ENCODE measurements around the gene MCC.

Gene MCC

DNA sequence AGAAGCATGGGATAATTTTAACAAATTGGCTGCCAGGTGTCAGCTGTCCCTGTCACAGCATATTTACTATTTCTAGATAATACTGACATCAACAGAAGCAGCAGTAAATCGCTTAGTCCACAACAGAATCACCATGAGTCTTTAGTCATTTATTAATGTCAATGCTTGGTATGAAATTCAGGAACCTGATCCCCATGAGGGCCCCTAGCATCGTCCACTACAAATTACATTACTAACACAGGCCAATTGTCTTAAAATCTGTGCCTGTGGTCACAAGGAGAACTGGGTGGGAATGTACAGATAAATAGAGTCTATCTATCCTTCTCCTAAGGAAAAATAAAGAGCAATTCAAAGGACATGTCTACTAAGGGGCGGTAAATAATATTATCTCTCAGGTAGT is 129.6 kb downstream of the MCC start:
- no peak for DNase-seq

DNA sequence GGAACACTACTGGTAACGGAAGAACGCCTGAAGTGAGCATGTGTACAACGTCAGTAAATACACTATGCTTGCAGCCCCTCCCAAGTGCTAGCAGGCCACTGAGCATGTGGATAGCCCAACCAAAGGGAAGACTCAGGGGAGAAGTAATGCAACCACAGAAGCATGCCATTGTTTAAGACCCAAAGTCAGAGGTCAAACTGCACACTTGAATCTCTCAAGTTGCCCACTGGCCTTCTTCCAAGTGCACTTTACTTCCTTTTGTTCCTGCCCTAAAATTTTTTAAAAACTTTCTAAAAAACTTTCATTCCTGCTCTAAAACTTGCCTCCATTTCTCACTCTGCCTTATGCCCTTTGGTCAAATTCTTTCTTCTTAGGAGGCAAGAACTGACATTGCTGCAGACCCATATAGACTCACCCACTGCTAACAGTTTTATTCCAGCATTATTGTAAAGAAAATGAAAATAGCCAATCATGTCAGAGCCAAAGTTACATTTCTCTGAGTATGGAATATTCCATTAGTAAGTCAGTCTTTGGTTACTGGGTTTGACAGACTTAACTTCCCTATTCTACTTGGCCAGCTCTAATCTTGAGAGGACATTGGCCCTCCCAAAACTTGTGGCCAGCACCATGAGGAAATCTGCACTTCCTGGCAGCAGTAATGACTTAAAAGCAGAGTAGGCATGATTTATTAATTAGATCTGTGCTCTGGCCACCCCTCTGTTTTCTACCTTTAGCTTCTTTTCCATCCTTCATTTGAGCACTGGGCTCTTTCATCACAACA is 130.4 kb downstream of the MCC start:
- no peak for DNase-seq

DNA sequence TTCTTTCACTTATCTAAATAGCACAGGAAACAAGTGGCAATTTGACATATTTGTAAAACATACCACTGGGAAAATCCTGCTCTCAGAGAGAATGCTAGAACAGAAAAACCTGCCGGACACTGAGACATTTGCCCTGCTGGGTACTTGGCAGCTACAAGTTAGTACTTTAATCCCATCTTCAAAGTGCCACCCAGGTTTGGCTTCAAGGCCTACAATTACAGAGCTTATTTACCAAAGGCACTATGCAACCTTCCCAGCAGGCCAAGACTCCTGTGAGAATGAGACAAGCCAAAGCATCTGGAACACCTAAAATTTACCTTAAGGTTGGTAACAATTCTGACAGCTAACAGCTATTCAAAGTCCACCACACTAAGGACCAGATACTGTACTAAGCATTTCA is 131.8 kb downstream of the MCC start:
- no peak for DNase-seq

DNA sequence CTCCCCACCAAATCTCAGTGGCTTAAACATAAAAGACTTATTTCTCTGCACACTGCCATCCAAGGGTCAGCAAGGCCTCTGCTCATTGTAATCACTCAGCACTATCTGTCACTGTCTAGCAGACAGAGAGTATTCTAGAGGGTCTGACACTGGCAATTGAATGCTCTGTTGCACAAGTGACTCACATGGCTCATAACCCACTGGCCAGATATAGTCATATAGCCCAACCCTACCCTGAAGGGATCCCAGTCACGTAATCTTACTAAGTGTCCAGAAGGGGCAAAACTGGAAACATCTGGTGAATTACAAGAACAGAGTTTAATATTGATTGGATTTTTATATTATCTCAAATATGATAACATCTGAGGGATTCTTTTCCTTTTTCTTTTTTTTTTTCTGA is 134.2 kb downstream of the MCC start:
- DNase-seq = no peak

DNA sequence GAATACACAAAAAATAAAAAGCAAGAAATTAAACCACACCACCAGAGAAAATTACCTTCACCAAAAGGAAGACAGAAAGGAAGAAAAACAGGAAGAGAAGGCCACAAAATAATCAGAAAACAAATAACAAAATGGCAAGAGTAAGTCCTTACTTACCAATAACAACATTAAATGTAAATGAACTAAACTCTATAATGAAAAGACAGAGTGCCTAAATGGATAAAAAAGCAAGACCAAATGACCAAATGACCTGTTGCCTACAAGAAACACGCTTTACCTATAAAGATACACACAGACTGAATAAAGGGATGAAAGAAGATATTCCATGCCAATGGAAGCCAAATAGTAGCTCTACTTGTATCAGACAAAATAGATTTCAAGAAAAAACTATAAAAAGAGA is 140.7 kb downstream of the MCC start:
- no peak for DNase-seq

DNA sequence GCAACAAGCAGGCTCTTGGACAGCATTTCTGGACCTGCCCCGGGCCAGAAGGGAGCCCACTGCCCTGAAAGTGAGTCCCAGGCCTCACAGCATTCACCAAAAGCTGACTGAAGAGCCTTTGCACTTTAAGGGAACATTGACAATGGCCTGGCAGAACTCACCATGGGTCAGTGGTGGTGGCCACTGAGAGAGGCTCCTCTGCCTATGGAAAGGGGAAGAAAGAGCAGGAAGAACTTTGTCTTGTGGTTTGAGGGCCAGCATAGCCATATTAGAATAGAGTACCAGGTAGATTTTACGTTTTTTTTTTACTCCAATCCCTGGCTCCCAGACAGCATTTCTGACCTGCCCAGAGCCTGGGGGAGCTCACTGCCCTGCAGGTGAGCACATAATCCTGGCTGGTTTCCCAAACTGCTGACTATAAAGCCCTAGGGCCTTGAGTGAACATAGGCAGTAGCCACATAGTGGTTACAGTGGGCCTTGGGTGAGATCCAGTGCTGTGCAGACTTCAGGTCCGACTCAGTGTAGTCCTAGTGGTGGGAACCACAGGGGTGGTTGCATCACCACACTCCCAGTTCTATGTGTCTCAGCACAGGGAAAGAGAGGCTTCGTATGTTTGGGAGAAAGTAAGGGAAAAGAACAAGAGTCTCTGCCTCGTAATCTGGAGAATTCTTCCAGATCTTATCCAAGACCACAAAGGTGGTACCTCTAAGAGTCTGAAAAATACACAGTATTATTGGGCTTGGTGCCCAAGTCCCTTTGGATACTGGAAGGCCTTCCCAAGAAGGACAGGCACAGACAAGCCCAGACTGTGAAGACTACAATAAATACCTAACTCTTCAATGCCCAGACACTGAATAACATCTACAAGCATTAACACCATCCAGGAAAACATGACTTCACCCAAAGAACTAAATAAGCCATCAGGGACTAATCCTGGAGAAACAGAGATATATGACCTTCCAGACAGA is 143.0 kb downstream of the MCC start:
- no peak for DNase-seq

DNA sequence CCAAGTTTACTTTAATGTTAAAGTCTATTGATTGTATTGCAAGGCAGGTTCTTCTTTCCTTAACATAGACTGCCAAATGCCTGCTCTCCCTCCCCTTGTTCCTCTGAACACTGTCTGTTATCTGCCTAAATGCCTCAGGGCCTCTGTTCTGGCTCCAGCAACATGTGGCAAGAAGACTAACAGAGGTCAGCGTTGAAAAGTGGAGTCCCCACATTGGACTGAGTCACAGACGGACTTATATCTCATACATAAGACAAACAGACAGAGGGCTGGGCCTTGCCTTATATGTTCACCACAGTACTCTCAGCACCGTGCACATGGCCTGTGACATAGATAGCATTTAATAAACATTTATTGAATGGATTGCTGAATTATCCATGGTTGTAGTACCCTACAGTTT is 144.9 kb downstream of the MCC start:
- no peak for DNase-seq

DNA sequence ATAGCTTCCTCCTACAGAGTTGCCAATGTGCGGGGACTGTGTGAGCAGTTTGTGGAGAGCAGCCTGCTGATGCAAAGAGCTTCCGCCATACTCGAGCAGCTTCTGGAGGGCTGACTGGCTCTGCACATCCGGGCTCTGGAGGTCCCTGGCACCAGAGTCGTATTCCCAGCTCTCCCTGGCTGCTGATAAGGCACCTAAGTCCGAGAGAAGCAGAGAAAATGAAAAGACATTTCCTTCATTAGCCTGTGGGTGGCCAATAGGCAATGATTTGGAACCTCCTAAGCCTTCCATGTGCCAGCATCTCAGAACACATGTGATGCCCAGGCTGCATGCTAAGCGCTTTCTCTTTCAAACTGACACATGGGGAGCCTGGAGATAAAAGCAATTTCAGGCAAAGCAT is 147.7 kb downstream of the MCC start:
- no peak for DNase-seq

DNA sequence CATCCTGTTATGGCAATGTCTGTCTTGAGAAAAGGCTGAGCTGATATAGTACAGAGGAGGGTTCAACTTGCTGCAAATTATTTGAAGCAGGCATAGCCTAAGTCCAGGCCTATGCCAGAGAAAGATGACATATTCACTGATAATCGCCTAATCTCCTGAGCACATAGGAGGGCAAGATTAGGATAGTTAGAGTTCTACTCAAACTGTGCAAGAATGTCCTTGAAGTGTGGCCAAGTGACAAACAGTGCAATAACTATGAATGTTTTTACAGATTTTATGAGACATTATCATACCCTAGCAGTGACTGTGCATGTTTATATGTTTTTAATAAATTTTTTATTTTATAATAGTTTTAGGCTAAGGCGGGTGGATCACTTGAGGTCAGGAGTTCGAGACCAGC is 149.6 kb downstream of the MCC start:
- DNase-seq = no peak

DNA sequence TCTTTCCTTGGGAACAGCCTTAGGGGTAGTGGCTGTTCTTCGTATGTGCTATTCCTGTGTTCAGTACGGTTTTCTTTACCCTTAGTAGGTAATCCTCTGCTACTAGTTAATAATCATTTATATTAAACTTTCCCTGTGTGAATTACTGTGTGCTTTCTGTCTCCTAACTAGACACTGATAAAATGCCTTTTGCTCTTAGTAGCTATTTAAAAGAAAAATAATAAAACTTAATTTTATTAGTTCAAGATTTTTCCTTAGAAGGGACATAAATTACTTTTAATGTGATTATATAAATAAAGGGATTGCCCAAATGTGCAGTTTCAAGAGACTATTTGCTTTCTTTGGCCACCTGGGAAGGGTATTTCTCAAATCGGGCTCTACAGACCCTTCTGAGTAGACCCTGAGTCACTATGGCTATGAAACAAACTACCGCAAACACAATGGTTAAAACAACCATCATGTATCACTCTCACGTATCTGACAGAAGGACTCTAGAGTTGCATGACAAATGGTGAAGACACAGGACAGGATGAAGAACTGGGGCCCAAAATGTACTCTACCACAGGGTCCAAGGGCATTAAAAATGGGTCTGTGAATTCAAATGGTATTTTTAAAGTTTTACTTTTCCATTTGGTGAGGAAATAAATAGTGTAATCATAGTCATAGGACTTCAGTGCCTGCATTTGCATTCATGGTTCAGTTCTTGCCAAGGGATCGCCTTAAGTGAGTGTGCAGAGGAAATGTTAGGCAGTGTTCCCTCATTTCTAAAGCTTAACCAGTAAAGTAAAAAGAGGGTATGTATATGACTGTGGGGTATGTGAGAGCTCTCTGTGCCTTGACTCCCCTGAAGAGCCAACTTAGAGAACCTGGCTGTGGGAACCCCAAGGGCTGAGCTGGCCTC is 150.5 kb downstream of the MCC start:
- no peak for DNase-seq

DNA sequence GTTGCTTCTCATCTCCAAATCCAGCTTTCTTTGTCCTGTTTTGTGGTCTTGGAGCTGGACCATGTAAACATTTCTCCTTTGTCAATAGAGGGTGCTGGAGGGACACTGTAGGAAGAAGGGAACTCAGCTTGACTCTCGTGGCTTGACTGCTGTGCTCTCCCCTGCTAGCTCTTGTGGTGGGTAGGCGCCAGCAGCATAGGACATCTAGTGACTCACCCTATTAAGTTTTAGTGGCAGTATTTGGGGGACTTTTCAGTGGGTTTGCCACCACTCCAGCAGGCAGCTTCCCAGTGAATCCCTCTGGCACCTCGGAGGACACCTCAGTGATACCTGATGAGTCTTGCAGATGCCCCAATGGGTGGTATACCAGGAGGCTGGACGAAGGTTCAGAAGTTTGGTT is 151.3 kb downstream of the MCC start:
- no peak for DNase-seq

DNA sequence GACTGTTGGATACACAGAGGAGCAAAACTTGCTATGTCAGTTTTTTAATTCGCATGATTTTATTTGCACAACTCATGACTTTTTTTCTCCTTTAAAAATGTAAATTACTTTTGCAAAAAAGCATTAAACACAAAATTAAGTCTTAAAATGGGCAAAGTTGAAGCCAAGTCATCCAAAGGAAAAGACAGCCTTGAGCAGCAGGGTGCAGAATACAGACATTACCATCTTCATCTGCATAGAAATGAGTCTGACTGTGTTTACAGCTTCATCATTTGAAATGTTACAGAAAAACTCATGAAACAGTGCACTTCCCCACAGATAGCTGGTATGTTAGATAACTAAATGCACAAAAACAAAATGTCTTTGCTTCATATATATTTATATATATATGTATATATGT is 154.8 kb downstream of the MCC start:
- DNase-seq = no peak

DNA sequence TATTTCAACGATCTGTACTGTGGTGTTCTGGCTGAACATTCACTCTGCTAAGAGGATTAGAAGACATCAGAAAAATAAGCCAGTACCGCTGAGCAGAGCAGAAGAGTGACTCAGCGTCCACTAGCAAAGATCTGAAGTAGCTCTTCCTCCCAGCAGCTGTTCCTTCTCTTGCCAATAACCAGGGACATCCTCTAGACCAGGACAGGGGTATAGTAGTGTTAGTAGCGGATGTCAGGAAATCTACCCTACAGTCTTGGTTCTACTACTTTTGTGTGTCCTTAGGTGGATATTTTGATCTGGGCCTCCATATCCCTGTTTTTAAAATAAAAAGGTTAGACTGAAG is 157.1 kb downstream of the MCC start:
- DNase-seq = no peak

DNA sequence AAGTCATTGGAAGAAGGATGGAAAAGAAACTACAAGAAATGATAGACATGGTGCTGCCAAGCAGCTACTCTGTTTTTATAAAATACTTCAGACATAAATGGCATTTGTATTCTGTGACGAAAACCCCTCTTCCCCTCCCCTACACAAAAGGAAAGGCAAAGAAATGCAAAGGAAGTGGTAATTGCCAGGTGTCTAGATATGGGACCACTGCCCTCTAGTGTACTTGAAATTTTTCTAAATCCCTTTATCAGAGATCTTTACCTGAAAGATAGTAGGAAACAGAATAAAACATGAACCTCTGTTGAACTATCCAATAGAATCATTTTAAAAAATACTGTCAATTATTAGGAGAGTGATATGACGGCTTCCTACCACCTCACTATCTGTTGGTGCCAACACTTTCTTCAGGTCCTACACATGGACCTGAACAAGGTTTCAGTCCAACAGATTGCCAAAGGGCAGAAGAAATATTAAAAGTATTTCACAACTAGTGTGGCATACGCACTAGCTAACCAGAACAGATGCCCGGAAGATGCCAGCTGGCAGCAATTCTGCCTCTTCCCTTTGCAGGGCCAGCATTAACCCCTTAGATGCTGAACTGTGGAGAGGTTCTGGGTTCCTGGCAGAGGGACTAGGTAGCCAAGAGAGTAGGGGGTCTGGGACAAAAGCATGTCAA is 157.6 kb downstream of the MCC start:
- no peak for DNase-seq

DNA sequence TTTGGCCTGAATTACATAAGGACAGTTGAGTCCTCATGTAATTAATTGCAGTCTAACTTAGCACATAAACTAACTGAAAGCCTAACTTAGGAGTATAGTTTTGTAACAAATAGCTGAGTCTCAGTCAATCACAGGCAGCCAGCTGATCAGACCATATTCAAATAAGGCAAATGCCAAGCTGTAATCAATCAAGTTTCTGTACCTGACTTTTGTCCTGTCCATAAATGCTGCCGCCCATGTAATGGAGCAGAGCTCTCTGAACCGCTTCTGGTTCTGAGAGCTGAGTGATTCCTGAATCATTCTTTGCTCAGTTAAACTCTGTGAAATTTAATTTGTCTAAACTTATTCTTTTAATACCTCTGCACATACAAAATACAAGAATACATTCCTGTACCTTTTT is 158.3 kb downstream of the MCC start:
- DNase-seq = no peak

DNA sequence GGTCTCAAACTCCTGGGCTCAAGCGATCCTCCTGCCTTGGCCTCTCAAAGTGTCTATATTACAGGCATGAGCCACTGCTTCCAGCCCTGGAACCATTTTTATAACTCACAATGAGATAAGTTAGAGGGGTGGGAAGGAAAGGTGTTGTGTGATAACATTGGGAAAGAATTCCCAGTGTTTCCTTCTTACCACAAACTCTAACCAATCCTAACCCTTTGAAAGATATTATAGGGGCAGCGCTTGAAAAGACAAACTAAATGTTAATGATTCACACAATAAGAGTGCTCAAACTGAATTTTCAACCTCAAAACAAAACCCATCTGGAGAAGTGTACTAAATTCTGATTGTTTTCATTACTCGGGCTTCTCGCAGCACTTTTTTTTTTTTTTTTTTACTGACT is 163.2 kb downstream of the MCC start:
- DNase-seq = no peak

DNA sequence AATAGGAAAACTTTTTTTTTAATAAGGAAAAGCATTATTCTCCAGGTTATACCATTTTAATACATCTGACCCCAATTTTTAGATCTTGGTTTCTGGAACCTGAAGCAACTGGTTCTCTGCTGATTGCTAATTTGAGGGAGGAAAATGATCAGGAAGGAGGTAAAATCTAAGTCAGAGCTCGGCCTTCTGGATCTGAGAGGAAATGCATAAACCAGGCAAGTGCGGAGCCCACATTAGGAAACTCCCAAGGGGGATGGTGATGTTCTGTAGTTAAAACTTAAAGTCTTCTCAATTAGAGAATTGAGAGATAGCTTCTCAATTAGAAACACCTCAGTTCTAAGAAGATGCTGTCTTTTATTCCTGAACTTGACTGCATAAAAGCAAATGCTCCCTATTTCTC is 167.0 kb downstream of the MCC start:
- DNase-seq = no peak

DNA sequence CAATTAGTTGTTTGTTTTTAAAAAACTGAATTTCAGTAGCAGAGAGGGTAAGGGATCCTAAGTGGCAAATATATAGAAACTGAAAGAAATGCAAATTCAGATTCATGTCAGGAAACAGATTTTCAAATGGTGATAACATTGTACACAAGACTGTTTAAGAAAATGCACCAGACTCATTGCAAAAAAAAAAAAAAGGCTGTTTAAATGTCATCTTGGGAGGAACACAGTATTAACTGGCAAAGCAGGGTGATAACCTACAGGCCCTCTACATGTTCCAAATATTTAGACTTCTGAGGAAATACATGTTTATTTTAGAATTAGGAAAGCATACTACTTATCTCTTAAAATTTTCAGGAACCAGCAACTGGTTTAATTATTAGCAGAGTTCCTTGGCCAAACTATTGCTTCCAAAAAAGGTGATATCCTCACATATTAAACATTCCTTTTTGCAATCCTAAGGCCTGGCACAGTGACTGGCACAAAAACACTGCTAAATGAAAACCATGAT is 167.9 kb downstream of the MCC start:
- no peak for DNase-seq

DNA sequence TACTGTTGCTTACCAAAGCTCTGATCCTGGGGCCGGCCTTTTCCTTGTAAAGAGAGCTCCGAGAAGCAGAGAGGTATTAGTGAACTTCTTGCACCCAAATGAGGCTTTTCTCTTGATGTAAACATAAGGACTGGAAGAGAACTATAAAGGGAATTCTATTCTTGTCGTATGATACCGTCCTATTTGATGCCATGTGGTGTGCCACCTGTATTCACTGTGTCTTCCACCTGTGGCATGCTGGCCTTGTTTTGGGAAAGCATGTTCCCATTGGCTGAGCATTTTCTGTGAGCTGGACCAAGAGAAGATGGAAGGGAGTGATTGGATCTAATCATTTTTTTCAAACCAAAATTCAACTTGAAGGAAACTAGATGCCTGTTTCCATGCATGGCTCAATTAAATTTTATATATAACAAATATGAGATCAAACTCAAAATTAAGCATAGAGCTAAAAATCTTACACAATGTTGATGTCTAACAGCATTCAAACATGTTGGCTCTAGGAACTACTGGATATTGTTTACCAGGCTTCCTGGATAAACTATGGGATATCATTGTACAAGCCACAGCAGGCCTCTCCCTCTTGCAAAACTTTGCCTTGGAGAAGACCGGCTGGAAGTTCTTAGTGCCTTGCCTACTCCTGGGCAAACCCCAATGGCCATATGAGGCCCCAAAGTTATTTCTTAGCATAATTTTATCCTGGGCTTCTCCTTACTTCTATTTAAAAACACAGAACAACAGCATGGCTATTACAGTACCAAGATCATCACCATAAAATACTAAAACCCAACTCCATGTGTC is 168.8 kb downstream of the MCC start:
- DNase-seq = no peak

DNA sequence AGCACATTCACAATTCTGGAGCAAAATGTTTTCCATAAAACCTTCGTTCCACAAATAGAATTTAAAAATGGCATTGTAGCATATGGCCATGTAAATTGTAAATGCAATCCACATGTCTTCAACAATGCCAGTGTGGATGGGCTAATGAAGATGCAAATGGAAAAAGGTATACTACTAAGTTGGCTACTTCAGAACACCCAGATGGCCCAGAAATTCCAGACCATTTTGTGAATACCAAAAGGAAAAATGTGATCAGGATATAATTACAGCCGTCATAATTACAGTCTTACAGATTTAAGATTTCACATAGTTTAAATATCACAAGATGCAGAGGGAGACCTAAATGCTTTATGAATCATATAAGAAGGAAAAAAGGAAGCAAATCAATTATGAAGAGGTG is 170.6 kb downstream of the MCC start:
- DNase-seq = no peak

DNA sequence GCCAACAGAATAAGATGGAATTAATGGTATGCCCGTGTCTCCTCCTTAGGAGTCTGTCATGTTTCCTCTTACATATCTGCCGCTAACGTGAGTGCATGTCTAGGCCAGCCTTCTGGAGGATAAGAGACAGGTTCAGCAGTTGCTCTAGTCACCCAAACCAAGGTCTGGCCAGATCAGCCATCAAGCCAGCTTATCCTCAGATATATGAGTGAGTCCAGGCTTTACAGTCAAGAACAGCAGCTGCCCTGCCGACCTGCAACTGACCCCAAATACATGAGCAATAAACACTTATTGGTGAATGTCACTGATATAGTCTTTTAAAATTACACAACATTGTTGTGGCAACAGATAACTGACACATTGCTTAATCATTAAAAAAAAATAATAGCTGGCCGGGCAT is 177.0 kb downstream of the MCC start:
- DNase-seq = no peak

DNA sequence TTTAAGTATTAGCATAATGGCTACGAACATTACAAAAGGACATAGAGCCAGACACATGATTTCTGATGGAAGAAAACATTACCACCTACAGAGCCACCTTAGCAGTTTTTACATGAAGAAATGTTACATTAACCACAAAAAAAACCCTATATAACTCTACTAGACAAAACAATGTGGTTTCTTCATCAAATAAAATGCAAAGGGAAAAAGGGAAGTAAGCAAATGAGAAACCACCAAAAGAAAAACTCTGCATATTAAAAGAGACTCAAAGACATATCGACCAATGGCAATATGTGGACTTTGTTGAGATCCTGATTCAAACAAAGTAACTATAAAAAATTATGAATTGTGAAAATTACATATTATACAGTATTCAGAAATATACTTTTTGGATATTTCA is 186.1 kb downstream of the MCC start:
- no peak for DNase-seq

All from activated CD8-positive, alpha-beta memory T cell treated with anti-CD3 and anti-CD28 coated beads, Interleukin-2, amount 50 U/mL, for 48 hours (primary cell).